Transverse colon (tissue), 4 donors: ENCODE data around the gene TECPR1. TPM values are rescaled to one million over a fixed set of nuclear protein-coding genes. Genes with fewer than 3 reads are reported as not detected.
A peak's percentile ranks its signal among the peaks of the same experiment; 100 is the strongest.

Source experiments
- DNase-seq: peaks from one replicate; pipeline ENCODE4 v3.0.0-alpha.2; 2019
- H3K27ac ChIP-seq, 4 donors: fragments of 200-600 bp; sonication (generic); 2 replicates each; pipeline ENCODE4 v1.5.1; 2016 to 2018; ENCODE audit warnings: inconsistent platforms in 4 of 4
- H3K27me3 ChIP-seq: fragments of 200-600 bp; sonication (generic); 2 replicates; pipeline ENCODE4 v1.5.1; 2017; ENCODE audit warnings: inconsistent platforms
- H3K36me3 ChIP-seq, 4 donors: fragments of 200-600 bp; sonication (generic); 2 replicates each; pipeline ENCODE4 v1.5.1; 2017 to 2019; ENCODE audit warnings: inconsistent platforms in 4 of 4
- H3K4me1 ChIP-seq, 4 donors: fragments of 200-600 bp; sonication (generic); 2 replicates each; pipeline ENCODE4 v1.5.1; 2017 to 2020; ENCODE audit warnings: inconsistent platforms in 4 of 4
- H3K4me3 ChIP-seq, 4 donors: fragments of 200-600 bp; sonication (generic); 1 replicate in 1 of 4; 2 replicates in 3 of 4; pipeline versions ENCODE4 v1.5.1 to v1.6.1; 2017 to 2019; ENCODE audit warnings: inconsistent platforms in 4 of 4
- H3K9me3 ChIP-seq, 2 donors: fragments of 200-600 bp; sonication (generic); 2 replicates each; pipeline ENCODE4 v1.5.1; 2017 to 2019; ENCODE audit warnings: inconsistent platforms in 2 of 2
- CTCF ChIP-seq, 5 experiments: fragments of 200-600 bp in 3 of 5; fragments of 450-650 bp in 2 of 5; sonication (generic) in 3 of 5; IDR thresholded peaks; 1 replicate in 2 of 5; 2 replicates in 3 of 5; pipeline ENCODE4 v1.5.1; 2016 to 2017; ENCODE audit warnings: antibody characterized with exemption in 5 of 5, inconsistent platforms in 3 of 5, mild to moderate bottlenecking in 2 of 5, moderate library complexity in 1 of 5
- EP300 ChIP-seq: sonication (generic); formaldehyde crosslinking; IDR thresholded peaks from one replicate; pipeline ENCODE4 v1.6.1; 2017; ENCODE audit warnings: antibody characterized with exemption, low read depth
- POLR2A ChIP-seq: fragments of 450-650 bp; IDR thresholded peaks from one replicate; pipeline ENCODE4 v1.6.1; 2016; ENCODE audit warnings: antibody characterized with exemption, mild to moderate bottlenecking, moderate library complexity
- POLR2AphosphoS5 ChIP-seq, 3 donors: sonication (generic); formaldehyde crosslinking; IDR thresholded peaks; one replicate each; pipeline ENCODE4 v1.6.1; 2016; ENCODE audit warnings: antibody characterized with exemption in 3 of 3
- WGBS, 2 donors: methylation state at CpG; one replicate each; pipeline ENCODE4 v1.1.5; 2018; ENCODE audit warnings: low coverage in 1 of 2; 5-methylcytosine and 5-hydroxymethylcytosine counted together
- in situ Hi-C, 4 donors: fragments of 200-750 bp; cut with MboI; loops; one replicate each; pipeline versions ENCODE4 v1.15.0 to v1.15.1; 2017; ENCODE audit warnings: low sequenced_read_pairs in 3 of 4, low pct_ligation_motif_present in 1 of 4, low pct_unique_long_range_greater_than_20kb in 1 of 4
- intact Hi-C: fragments of 100-400 bp; cut with DNase I; formaldehyde crosslinking; loops from one replicate; pipeline ENCODE4 v1.15.1; 2023; ENCODE audit warnings: low total_unique reads
- total RNA-seq, 4 donors: library from RNA; depleted of rRNA; stranded (reverse); fragments of >200 nt; gene quantifications; one replicate each; pipeline ENCODE4 v1.1.0, GENCODE V29; 2016

TECPR1 gene
- total RNA-seq, 4 donors from 2014 or later, result 23.1 to 43.0 (median 28.8) TPM

DNA sequence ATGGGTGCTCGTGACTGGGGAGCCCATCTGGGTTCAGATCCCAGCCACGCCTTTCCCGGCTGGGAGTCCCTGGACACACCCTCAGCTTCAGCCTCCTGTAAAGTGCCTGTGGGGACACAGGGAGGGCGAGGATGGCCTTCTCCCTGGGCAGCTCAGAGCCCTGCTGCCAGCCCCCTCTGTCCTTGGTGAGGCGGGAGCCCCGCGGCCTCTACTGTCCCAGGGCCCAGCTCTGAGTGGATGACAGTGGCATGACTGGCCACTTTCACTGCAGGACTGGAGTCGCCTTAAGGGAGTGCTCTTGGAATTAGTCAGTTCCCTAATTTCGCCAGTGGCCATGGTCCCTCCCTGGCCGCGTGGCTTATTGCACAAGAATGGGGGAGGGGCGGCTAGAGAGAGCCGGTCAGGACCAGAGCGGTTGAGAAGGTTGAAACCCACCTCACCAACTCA, 34.1 kb upstream of the TECPR1 start:
- 64% methylated on average over 13 of the region's 14 CpGs; no CpG with 5 or more reads in 1 of the 2 donors for WGBS, 2 donors

DNA sequence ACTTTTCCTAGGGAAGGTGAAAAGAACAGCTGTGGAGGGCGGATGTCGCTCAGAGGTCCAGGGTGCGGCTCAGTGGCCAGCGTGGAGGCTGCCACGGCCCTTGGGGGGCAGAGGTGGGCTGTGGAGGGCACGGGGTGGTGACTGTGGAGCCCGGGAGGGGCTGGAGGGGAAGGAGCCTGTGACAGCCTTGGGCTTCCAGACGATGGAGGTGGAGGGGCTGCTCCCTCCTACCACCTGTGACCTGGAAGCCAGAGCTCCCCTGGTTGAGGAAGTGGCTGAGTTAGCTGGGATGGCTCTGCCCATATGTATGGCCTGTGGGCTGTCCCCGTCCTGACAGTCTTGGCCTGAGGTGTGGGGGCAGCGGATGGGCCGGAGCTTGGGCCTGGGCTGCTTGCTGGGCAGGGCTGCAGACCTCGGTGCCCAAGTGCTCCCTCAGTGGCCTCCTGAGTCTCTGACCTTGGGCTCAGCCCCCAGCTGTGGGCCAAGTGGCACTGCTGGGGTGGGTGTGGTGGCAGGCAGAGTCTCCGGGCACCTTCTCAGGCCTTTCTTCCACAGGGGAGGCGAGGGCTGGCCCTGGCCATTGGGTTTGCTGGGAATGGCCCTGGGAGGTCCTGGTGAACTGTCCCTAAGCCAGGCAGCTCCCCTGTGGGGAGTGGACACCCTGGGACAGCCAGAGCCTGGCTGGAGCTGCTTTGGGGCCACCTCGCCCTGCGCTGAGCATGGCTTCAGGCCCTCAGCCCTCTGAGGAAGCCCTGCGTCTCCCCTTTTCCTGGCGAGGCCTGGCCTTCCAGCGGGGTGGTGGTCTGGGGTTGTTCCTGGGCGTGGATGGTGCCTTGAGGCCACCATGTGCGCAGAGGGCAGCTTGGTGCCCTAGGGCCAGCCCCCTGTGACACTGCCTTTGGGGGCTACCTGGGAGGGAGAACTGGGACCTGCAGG, 33.4 kb upstream of the TECPR1 start:
- in situ Hi-C loops, result loop anchor here in 2 of 4 donors (25.0 kb wide), 1 partner anchor 127 kb away; the partner anchor contains the start of gene BAIAP2L1 (in 2 of the 2)
- Histone ChIP-seq H3K27ac (peak overlapping the region; percentile 88 to 98 (median 96)), H3K9me3 (no peaks in the 10 kb centered on the region), H3K4me3 (peak overlapping the region in 1 of 4 donors; percentile 97), H3K36me3 (no peaks in the 10 kb centered on the region), H3K27me3 (no peaks in the 10 kb centered on the region), H3K4me1 (peaks cover 49 to 78% (median 67%) of the 10 kb centered on the region in 4 donors)
- intact Hi-C loops, result no loop called here
- WGBS, 2 donors, result 73% methylated on average over 12 of the region's 21 CpGs; no CpG with 5 or more reads in 1 of the 2 donors
- no peak for DNase-seq
- no peak for TF ChIP-seq EP300

More for the DNA sequence above, 34.1 kb upstream of the TECPR1 start:
- peak; percentile 53 for DNase-seq
- H3K36me3 ChIP-seq, result no peaks in the 10 kb centered on the region
- no peaks in the 10 kb centered on the region for H3K9me3 ChIP-seq
- no peaks in the 10 kb centered on the region for H3K27me3 ChIP-seq
- TF ChIP-seq CTCF (IDR thresholded peaks at IDR 0.05) (no peak), POLR2A (no peak), POLR2AphosphoS5 (IDR thresholded peaks at IDR 0.05) (peak; percentile 18 to 45 (median 38)), EP300 (no peak)
- peak overlapping the region in 1 of 4 donors; percentile 97 for H3K4me3 ChIP-seq
- H3K27ac ChIP-seq, result peak overlapping the region; percentile 88 to 98 (median 96)
- peaks cover 48 to 73% (median 61%) of the 10 kb centered on the region in 4 donors for H3K4me1 ChIP-seq
- in situ Hi-C loops, result loop anchor here in 2 of 4 donors (25.0 kb wide), 1 partner anchor 126 kb away; the partner anchor contains the start of gene BAIAP2L1 (in 2 of the 2)
- intact Hi-C loops, result no loop called here

- H3K9me3 ChIP-seq, result no peaks in the 10 kb centered on the region
- in situ Hi-C loops, result loop anchor here in 2 of 4 donors (25.0 kb wide), 1 partner anchor 128 kb away; the partner anchor contains the start of gene BAIAP2L1 (in 2 of the 2)
- WGBS, 2 donors, result 39% methylated on average over 9 of the region's 20 CpGs; no CpG with 5 or more reads in 1 of the 2 donors
- peak; percentile 92 for DNase-seq
- peak overlapping the region; percentile 88 to 98 (median 96) for H3K27ac ChIP-seq
- TF ChIP-seq POLR2AphosphoS5 (IDR thresholded peaks at IDR 0.05) (peak; percentile 25 to 76 (median 60)), EP300 (no peak), POLR2A (peak; percentile 67), CTCF (IDR thresholded peaks at IDR 0.05) (peak in 1 of 5 experiments; percentile 29)
- peaks cover 50 to 78% (median 69%) of the 10 kb centered on the region in 4 donors for H3K4me1 ChIP-seq
- peak overlapping the region; percentile 2 to 97 (median 96) for H3K4me3 ChIP-seq
- intact Hi-C loops, result no loop called here
- H3K36me3 ChIP-seq, result no peaks in the 10 kb centered on the region
- no peaks in the 10 kb centered on the region for H3K27me3 ChIP-seq
Measured at GRCh38 chr7:98284335-98285036, 32.5 kb upstream of the TECPR1 start.

DNA sequence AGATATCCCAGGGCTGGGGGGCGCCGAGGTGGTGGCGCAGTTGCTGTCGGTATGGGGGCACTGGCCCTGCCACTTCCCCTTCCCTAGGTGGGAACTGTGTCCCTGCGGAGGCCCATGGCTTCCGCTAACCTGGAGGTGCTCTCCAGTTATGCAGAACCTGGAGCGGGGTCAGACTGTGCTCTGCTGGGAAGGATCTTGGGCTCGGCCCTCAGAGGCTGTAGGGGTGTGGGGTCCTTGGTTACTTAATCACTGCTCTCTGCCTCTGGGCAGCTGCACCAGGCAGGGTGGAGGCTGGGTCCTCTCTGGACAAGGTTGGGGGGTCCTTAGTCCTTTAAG, 31.8 kb upstream of the TECPR1 start:
- H3K4me3 ChIP-seq, result peak overlapping the region; percentile 2 to 97 (median 96)
- H3K36me3 ChIP-seq, result no peaks in the 10 kb centered on the region
- no peaks in the 10 kb centered on the region for H3K9me3 ChIP-seq
- H3K27ac ChIP-seq, result peak overlapping the region; percentile 88 to 98 (median 96)
- intact Hi-C loops (no loop called here), in situ Hi-C loops (loop anchor here in 2 of 4 donors (25.0 kb wide), 1 partner anchor 128 kb away; the partner anchor contains the start of gene BAIAP2L1 (in 2 of the 2))
- no peaks in the 10 kb centered on the region for H3K27me3 ChIP-seq
- TF ChIP-seq CTCF (IDR thresholded peaks at IDR 0.05) (no peak), POLR2A (no peak), POLR2AphosphoS5 (IDR thresholded peaks at IDR 0.05) (no peak), EP300 (no peak)
- WGBS, 2 donors, result 90% methylated on average over 8 of the region's 8 CpGs; no CpG with 5 or more reads in 1 of the 2 donors
- DNase-seq, result no peak
- peaks cover 47 to 75% (median 69%) of the 10 kb centered on the region in 4 donors for H3K4me1 ChIP-seq
